Measurements from ENCODE around the gene RHOF. TPM values are rescaled to one million over a fixed set of nuclear protein-coding genes. Genes with fewer than 3 reads are reported as not detected.

The RHOF gene
- total RNA-seq, 1 donor from 2014 or later, result 194 TPM

GRCh38 chr12:121733849-121734248, 59.6 kb downstream of the RHOF start:
- no peak overlapping the region for H3K4me3 ChIP-seq (ENCODE audit: low read depth, low read length)
- DNase-seq (ENCODE audit: low read depth), result no peak
- H3K27me3 ChIP-seq (ENCODE audit: control insufficient read depth, insufficient read depth, low read length), result no peaks in the 10 kb centered on the region
- H3K36me3 ChIP-seq (ENCODE audit: control insufficient read depth, insufficient read depth, low read length), result no peaks in the 10 kb centered on the region
- TF ChIP-seq, protein P1, sequence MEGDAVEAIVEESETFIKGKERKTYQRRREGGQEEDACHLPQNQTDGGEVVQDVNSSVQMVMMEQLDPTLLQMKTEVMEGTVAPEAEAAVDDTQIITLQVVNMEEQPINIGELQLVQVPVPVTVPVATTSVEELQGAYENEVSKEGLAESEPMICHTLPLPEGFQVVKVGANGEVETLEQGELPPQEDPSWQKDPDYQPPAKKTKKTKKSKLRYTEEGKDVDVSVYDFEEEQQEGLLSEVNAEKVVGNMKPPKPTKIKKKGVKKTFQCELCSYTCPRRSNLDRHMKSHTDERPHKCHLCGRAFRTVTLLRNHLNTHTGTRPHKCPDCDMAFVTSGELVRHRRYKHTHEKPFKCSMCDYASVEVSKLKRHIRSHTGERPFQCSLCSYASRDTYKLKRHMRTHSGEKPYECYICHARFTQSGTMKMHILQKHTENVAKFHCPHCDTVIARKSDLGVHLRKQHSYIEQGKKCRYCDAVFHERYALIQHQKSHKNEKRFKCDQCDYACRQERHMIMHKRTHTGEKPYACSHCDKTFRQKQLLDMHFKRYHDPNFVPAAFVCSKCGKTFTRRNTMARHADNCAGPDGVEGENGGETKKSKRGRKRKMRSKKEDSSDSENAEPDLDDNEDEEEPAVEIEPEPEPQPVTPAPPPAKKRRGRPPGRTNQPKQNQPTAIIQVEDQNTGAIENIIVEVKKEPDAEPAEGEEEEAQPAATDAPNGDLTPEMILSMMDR (IDR thresholded peaks at IDR 0.05; ENCODE audit: insufficient read depth, low read length, poor library complexity, severe bottlenecking), result no peak

DNA sequence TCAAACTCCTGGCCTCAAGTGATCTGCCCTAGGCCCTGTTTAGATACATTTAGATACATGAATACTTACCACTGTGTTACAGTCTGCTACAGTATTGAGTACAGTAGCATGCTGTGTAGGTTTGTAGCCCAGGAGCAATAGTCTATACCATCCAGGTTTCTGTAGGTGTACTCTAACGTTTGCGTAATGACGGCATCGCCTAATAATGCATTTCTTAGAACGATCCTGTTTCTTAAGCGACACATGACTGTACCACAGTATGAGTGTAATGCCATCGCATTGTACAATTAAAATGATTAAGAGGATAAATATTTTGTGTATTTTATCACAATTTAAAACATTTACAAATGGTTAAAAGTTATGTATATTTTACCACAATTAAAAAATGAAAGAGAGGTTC, 62.0 kb downstream of the RHOF start:
- TF ChIP-seq, protein P1 (IDR thresholded peaks at IDR 0.05; ENCODE audit: insufficient read depth, low read length, poor library complexity, severe bottlenecking), result no peak
- Histone ChIP-seq H3K36me3 (ENCODE audit: control insufficient read depth, insufficient read depth, low read length) (no peaks in the 10 kb centered on the region), H3K4me3 (ENCODE audit: low read depth, low read length) (no peak overlapping the region), H3K27me3 (ENCODE audit: control insufficient read depth, insufficient read depth, low read length) (no peaks in the 10 kb centered on the region)
- no peak for DNase-seq (ENCODE audit: low read depth)

GRCh38 chr12:121729021-121729420, 64.5 kb downstream of the RHOF start:
- H3K27me3 ChIP-seq (ENCODE audit: control insufficient read depth, insufficient read depth, low read length), result no peaks in the 10 kb centered on the region
- DNase-seq (ENCODE audit: low read depth), result no peak

More at GRCh38 chr12:121729021-121729420, 64.5 kb downstream of the RHOF start:
- TF ChIP-seq, protein P1 (IDR thresholded peaks at IDR 0.05; ENCODE audit: insufficient read depth, low read length, poor library complexity, severe bottlenecking), result no peak
- Histone ChIP-seq H3K4me3 (ENCODE audit: low read depth, low read length) (no peak overlapping the region), H3K36me3 (ENCODE audit: control insufficient read depth, insufficient read depth, low read length) (no peaks in the 10 kb centered on the region)

Other genes starting within 250 kb of the RHOF start
- gene KDM2B, start 212.7 kb downstream of the RHOF start, total RNA-seq, result 31.4 and 34.7 TPM in 2 replicates
- gene ORAI1, start 167.2 kb downstream of the RHOF start, total RNA-seq, result 11.9 and 18.4 TPM in 2 replicates
- gene MORN3, start 124.0 kb downstream of the RHOF start, total RNA-seq, result 0.89 and 1.3 TPM in 2 replicates
- 8.8 and 8.9 TPM in 2 replicates for gene TMEM120B, start 80.9 kb downstream of the RHOF start, total RNA-seq
- 8.1 and 9.6 TPM in 2 replicates for gene SETD1B, start 10.3 kb upstream of the RHOF start, total RNA-seq
- gene HPD, start 65.2 kb upstream of the RHOF start, total RNA-seq, result 0.33 TPM in 1 of 2 replicates, not detected in the other
- gene PSMD9, start 95.1 kb upstream of the RHOF start, total RNA-seq, result 132 and 151 TPM in 2 replicates
- gene CFAP251, start 124.9 kb upstream of the RHOF start, total RNA-seq, result 3.3 and 3.7 TPM in 2 replicates
- 20.5 and 23.8 TPM in 2 replicates for gene BCL7A, start 228.2 kb upstream of the RHOF start, total RNA-seq